Naive B cell (primary cell): ENCODE data around the gene GHRL. TPM values are rescaled to one million over a fixed set of nuclear protein-coding genes. Genes with fewer than 3 reads are reported as not detected.
A peak's percentile ranks its signal among the peaks of the same experiment; 100 is the strongest.

Experiments
- ATAC-seq, 2 donors: fragments of 150-1000 bp; cut with Tn5 transposase; 2 replicates each; pipeline ENCODE4 v1.10.0; 2021; ENCODE audit warnings: low read depth in 2 of 2, mild to moderate bottlenecking in 2 of 2, moderate library complexity in 2 of 2
- DNase-seq: peaks from one replicate; pipeline ENCODE4 v3.0.0; 2022
- H3K27ac Mint-ChIP-seq, 6 donors: one replicate each; pipeline ENCODE4 v1.8.0; 2020 to 2022; ENCODE audit warnings: mild to moderate bottlenecking in 6 of 6, mixed read lengths in 6 of 6, moderate library complexity in 5 of 6, inconsistent platforms in 2 of 6
- H3K27me3 Mint-ChIP-seq, 3 donors: one replicate each; pipeline ENCODE4 v1.8.0; 2021 to 2022; ENCODE audit warnings: mixed read lengths in 3 of 3, mild to moderate bottlenecking in 1 of 3
- H3K36me3 Mint-ChIP-seq, 2 donors: one replicate each; pipeline ENCODE4 v1.8.0; 2020 to 2022; ENCODE audit warnings: mixed read lengths in 2 of 2, inconsistent platforms in 1 of 2, mild to moderate bottlenecking in 1 of 2
- H3K4me1 Mint-ChIP-seq, 3 donors: one replicate each; pipeline ENCODE4 v1.8.0; 2020 to 2022; ENCODE audit warnings: mixed read lengths in 3 of 3, inconsistent platforms in 1 of 3, mild to moderate bottlenecking in 1 of 3, moderate library complexity in 1 of 3
- H3K4me3 Mint-ChIP-seq, 8 donors: one replicate each; pipeline ENCODE4 v1.8.0; 2020 to 2022; ENCODE audit warnings: mild to moderate bottlenecking in 8 of 8, mixed read lengths in 8 of 8, moderate library complexity in 8 of 8, inconsistent platforms in 2 of 8
- H3K9me3 Mint-ChIP-seq, 7 donors: one replicate each; pipeline ENCODE4 v1.8.0; 2020 to 2022; ENCODE audit warnings: mixed read lengths in 7 of 7, mild to moderate bottlenecking in 5 of 7, inconsistent platforms in 2 of 7, moderate library complexity in 1 of 7
- polyA plus RNA-seq, 6 donors: library from polyadenylated mRNA; unstranded; fragments of 300-500 nt; fragmentation: Illumina TruSeq; gene quantifications; one replicate each; pipeline ENCODE4 v1.2.3, GENCODE V29; 2021; ENCODE audit warnings: low read depth in 6 of 6

GHRL gene, protein sequence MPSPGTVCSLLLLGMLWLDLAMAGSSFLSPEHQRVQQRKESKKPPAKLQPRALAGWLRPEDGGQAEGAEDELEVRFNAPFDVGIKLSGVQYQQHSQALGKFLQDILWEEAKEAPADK
- polyA plus RNA-seq: 1 to 10 TPM in 5 of 6 donors, not detected in 1; 1.8 to 4.9 (median 3.0) TPM

DNA sequence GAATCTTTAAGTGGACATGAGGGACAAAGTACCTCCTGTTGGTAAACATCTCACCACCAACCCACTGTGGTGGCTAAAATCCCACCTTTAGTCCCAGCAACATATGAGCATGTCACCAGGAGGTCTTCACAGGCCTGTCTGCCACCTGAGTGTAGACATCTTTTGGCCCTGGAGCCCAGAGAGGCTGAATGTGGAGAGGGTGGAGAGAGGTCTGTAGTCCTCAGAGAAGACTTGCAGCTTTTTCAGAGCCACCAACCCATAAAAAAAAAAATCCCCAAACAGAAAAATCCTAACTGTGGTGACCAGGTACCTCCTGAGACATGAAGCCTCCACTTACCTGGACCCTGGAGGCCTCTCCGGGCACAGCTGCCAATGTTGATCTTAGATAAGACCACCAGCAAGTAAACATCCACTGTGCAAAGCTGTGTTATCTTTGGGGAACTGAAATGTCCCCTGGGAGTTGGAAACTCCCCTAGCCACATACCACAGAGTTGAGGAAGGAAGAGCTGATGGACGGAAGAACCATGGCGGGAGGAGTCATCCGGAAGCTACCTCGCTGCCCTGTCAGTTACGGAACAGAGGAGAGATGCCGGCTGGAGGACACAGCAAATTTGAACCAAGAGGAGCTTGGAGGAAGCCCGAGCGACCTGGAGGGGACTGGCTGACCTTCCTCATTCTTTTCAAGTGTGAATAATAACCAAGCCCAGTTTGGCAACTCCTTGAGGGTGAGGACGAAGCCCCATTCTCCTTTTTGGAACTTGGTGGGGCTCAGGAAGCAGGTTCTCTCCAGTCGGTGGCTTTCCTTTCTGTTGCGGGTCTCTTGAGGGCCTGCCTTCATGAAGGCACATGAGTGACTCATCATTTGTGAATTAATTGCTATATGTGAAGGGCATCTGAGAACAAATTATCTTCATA, at the start of gene GHRL:
Gene GHRL, minus strand, starts transcription at position 443 of the 915 bp plus-strand sequence. CDS start 2,767 bp downstream, outside the sequence.
- Mint-ChIP-seq H3K27me3 (no peaks in the 10 kb centered on the region), H3K9me3 (no peaks in the 10 kb centered on the region), H3K4me1 (peaks cover 29 to 40% (median 37%) of the 10 kb centered on the region in 3 donors), H3K27ac (peak within 1 kb of the TSS; percentile 89 to 96 (median 92)), H3K4me3 (peak within 1 kb of the TSS; percentile 66 to 90 (median 86)), H3K36me3 (peaks cover 0 to 10% of the 10 kb centered on the region in 2 donors)
- ATAC-seq (peak; percentile 96 to 97), DNase-seq (peak; percentile 78)

DNA sequence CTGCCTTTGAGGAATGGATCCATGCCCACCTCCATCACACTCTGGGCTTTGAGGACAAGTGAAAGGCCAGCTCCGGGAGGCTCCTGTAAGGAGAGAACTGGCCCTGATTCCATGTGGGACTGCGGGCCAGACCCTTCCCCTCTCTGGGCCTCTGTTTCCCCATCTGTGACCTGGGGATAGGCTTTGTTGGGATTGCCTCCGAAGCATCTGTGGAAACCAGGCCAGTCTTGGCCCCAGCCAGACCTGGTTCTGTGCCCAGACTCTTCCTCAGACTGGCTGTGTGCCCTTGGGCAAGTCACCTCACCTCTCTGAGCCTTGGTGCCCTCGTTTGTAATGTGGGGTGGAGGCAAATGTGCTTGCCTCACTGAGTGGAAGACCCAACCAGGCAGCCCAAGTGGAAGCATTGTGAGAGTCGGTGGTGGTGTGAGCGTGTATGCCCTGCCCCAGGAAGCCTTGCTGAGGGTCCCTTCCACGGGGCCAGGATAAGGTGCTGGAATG, 49.2 kb upstream of the GHRL start:
- no peaks in the 10 kb centered on the region for H3K36me3 Mint-ChIP-seq
- H3K27ac Mint-ChIP-seq: peak overlapping the region in 2 of 6 donors; percentile 62 to 84
- peaks cover 0 to 1% (median 0%) of the 10 kb centered on the region in 7 donors for H3K9me3 Mint-ChIP-seq
- ATAC-seq (no peak), DNase-seq (no peak)
- H3K4me1 Mint-ChIP-seq: peaks cover 5 to 8% (median 6%) of the 10 kb centered on the region in 3 donors
- H3K4me3 Mint-ChIP-seq: no peak overlapping the region
- H3K27me3 Mint-ChIP-seq: peaks cover 0 to 9% (median 8%) of the 10 kb centered on the region in 3 donors

DNA sequence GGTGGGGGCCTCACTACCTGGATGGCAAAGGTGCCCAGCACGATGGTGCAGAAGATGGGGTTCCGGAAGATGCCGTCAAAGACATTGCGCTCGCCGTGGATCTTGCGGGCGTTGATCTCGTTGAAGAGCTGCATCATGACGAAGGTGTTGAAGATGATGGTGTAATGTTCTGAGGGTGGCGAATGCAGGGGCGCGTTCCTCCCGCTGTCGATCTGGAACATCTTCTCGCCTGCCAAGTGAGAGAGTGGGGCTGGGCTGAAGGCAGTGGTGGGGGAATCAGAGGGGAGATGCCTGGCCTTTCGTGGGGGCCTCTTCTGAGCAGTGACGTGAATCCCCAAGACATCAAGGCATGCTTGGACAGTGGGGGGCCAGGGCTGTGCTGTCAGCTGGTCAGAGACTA, 47.7 kb upstream of the GHRL start:
- no peak for DNase-seq
- Mint-ChIP-seq H3K4me1 (peaks cover 5 to 13% (median 6%) of the 10 kb centered on the region in 3 donors), H3K4me3 (peak overlapping the region in 2 of 8 donors; percentile 16 to 59), H3K36me3 (no peaks in the 10 kb centered on the region), H3K27ac (no peak overlapping the region), H3K9me3 (peaks cover 0 to 1% (median 0%) of the 10 kb centered on the region in 7 donors), H3K27me3 (peaks cover 0 to 9% (median 8%) of the 10 kb centered on the region in 3 donors)
- ATAC-seq: no peak

DNA sequence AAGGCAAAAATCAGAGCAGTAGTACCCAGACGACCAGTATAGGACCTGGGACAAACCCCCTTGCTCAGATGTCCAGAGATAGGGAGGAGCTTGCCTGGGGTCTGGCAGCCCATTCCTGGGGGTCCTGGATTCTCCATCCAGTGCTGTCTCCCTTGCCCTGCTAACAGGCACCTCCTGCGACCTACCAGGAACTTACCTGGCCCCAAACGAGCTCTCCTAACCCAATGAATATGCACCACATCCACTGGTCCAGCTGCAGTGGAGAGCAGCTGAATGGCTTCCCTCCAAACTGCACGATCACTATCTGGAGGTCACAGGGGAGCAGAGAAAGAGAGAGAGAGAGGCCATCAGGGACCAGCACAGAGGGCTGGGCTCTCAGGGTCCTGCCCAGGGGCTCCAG, 47.3 kb upstream of the GHRL start:
- no peak overlapping the region for H3K4me3 Mint-ChIP-seq

DNA sequence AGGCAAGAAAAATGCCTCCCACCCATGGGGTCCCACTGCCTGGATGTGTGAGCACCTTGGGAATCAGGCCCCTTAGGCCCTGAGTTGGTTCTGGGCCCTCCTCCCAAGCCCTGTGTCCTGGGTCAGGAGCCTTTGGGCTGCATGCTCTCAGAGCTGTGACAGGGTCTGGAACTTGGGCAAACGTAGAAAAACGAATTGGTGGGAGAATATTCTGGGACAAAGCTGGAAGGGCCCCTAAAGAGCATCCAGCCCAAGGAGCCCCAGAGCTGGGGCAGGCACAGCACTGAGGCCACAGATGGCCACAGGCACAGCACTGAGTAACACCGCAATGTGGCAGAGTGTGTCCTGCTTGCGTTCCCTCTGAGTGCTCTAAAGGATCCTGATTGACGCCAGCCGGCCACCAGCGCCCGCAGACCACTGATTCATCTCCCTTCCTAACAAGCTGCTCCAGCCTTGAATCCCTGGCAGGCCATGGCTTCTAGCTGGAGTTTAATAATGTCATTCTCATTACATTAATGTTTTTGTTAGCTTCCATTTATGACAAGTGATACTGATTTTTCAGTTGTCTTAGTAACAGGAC, 46.7 kb upstream of the GHRL start:
- Mint-ChIP-seq H3K36me3 (no peaks in the 10 kb centered on the region), H3K4me1 (peaks cover 13 to 18% (median 14%) of the 10 kb centered on the region in 3 donors), H3K9me3 (peaks cover 0 to 1% (median 0%) of the 10 kb centered on the region in 7 donors), H3K4me3 (no peak overlapping the region), H3K27ac (no peak overlapping the region), H3K27me3 (peaks cover 0 to 9% (median 8%) of the 10 kb centered on the region in 3 donors)
- ATAC-seq (no peak), DNase-seq (no peak)

More for the DNA sequence above, 47.3 kb upstream of the GHRL start:
- Mint-ChIP-seq H3K4me1 (peaks cover 7 to 14% (median 8%) of the 10 kb centered on the region in 3 donors), H3K9me3 (peaks cover 0 to 1% (median 0%) of the 10 kb centered on the region in 7 donors), H3K27me3 (peaks cover 0 to 9% (median 8%) of the 10 kb centered on the region in 3 donors), H3K27ac (no peak overlapping the region), H3K36me3 (no peaks in the 10 kb centered on the region)
- DNase-seq (no peak), ATAC-seq (no peak)

DNA sequence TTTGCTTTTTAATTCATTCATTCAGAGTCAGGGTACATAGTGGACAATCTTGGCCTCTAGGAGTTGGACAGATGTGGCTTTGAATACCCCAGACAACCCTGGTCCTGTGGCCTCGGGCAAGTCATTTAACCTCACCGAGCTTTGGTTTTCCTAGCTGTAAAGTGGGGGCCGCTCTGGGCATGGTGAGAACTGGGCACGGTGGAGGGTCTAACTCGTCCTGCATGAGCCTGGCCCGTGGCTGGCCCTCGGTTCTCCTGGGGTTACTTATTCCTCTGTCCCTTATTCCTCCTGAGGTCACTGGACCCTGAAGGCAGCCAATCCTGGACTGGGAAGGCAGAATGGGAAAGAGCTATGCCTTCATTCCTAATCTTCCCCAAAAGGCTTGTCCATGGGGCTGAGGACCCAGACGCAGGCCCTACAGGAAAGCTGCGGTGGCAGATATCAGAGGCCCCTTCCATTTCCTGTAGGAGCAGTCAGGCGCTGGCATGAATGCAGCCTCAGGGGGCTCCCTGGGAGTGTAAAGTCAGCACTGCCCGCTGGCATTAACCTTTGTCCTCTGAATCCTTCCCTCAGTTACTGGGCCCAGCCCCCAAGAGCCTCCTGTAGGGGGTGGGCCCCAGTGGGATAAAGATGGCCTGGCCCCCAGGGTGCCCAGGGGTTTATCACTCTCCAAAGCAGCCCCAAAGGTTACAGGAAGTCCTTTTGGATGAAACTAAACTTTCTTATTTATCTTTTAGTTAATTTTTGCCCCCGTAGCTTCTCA, 46.0 kb upstream of the GHRL start:
- H3K9me3 Mint-ChIP-seq: peaks cover 0 to 1% (median 0%) of the 10 kb centered on the region in 7 donors
- DNase-seq (no peak), ATAC-seq (no peak)
- no peaks in the 10 kb centered on the region for H3K36me3 Mint-ChIP-seq
- peak overlapping the region in 1 of 6 donors; percentile 47 for H3K27ac Mint-ChIP-seq
- no peak overlapping the region for H3K4me3 Mint-ChIP-seq
- H3K27me3 Mint-ChIP-seq: peaks cover 0 to 5% (median 4%) of the 10 kb centered on the region in 3 donors
- peaks cover 8 to 18% (median 14%) of the 10 kb centered on the region in 3 donors for H3K4me1 Mint-ChIP-seq

DNA sequence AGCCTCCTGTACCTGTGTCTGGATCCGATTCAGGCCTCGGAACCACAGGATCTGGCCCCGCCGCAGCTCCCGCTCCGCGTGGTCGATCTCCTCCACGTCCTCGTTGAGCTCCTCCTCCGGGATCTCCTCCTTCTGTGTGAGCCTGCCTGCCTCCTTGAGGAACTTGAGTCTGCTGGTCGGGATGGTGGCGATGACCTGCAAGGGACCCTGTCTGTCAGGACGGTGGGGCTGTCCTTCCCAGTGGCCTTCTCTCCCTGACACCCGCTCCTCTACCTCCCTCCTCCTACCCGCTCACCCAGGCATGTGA, 45.4 kb upstream of the GHRL start:
- peak overlapping the region in 1 of 6 donors; percentile 66 for H3K27ac Mint-ChIP-seq
- H3K9me3 Mint-ChIP-seq: no peaks in the 10 kb centered on the region
- no peak for ATAC-seq
- no peaks in the 10 kb centered on the region for H3K27me3 Mint-ChIP-seq
- H3K4me1 Mint-ChIP-seq: peaks cover 15 to 25% (median 19%) of the 10 kb centered on the region in 3 donors
- no peak for DNase-seq
- H3K36me3 Mint-ChIP-seq: no peaks in the 10 kb centered on the region
- no peak overlapping the region for H3K4me3 Mint-ChIP-seq

DNA sequence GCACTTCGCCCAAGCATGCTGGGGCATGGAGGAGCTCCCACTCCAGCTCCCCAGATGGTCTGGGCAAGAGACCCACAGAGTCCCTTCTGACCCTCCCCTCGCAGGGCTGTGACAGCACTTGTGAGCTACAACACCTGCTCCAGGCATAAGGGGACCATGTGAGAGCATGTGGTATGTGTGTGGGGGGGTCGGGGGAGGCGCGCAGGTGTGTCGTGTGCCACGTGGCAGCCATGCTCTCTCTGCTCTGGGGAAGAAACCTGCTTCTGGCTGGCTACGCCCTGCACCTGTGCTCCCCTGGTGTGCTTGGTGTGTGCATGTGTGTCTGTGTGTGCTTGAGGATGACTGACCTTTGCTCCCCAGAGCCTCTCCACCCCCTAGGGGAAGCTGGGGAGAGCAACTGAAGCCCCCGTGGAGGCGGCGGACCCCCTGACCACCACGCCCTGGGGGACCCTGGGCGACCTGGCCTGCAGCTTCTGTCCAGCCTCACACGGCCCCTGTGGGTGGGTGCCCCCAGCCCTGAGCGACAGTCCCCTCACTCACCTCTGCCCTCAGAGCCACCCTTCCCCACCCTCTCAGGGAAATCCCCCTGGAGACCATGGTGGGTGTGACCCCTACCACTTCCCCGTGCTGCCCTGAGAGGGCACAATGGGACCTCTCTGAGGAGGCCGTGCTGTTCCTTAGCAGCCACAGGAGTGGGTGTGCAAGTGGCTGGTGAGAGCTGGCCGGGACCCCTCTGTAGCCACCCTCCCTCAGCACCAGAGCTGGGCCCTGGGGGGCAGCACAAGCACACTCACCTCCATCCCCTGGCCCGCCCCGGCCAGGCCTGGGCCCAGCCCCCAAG, 44.8 kb upstream of the GHRL start:
- Mint-ChIP-seq H3K9me3 (no peaks in the 10 kb centered on the region), H3K27me3 (no peaks in the 10 kb centered on the region), H3K4me3 (no peak overlapping the region), H3K36me3 (no peaks in the 10 kb centered on the region), H3K27ac (peak overlapping the region in 2 of 6 donors; percentile 26 to 74), H3K4me1 (peaks cover 20 to 30% (median 23%) of the 10 kb centered on the region in 3 donors)
- DNase-seq (no peak), ATAC-seq (no peak)

DNA sequence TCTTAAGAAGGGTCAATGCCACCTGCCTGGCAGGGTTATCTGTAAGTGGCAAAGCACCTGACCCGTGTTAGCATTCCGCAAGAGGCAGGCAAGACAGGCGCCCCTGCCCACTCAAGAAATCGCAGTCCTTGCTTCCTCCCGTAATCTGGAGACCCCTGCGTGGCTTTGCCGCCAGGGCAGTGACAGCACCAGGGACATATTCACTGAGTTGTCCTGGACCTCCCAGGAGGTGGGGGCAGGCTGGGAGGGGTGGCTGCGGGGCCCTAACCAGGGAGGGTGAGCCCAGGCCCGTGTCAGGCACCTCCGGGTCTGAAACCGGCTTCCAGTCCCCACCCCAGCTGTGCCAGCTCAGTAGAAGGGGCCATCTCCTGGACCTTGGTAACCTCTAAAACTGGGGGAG, 44.0 kb upstream of the GHRL start:
- Mint-ChIP-seq H3K27me3 (no peaks in the 10 kb centered on the region), H3K4me3 (no peak overlapping the region), H3K4me1 (peaks cover 24 to 37% (median 29%) of the 10 kb centered on the region in 3 donors), H3K9me3 (no peaks in the 10 kb centered on the region), H3K27ac (no peak overlapping the region), H3K36me3 (no peaks in the 10 kb centered on the region)
- ATAC-seq (no peak), DNase-seq (no peak)

DNA sequence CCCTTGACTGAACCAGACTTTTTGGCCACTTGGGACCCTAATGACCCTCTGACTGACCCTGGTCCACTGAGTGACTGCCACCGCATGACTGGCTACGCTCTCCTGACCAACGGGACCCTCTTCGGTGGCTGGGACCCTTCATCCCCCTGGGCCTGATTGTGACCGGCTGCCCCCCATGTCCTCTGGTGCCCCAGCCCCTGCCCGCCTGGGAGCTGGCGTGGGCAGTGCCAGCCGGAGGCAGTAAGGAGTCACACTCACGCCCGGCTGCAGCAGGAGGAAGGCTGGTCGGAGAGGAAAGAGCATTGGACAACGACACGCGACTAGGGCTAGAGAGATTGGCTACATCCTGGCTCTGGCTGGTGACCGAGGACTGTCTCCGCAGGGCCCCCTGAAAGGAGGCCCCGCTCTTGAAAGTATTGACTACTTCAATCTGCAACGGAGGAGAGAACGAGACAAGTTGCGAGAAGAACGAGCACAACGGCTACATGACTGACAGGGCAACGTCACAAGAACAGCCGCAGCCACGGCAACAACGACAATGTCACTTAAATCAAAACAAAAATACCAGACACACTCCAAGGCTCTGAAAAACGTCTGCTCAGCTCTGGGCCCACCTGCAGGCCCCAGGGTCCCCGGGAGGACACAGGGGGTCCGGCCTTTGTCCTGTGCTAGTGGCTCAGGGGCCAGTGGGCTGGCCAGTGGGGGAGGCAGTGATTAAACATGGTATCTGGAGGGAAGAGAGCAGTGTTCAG, 43.3 kb upstream of the GHRL start:
- DNase-seq: no peak
- no peak for ATAC-seq
- peak overlapping the region in 3 of 6 donors; percentile 44 to 86 (median 47) for H3K27ac Mint-ChIP-seq

DNA sequence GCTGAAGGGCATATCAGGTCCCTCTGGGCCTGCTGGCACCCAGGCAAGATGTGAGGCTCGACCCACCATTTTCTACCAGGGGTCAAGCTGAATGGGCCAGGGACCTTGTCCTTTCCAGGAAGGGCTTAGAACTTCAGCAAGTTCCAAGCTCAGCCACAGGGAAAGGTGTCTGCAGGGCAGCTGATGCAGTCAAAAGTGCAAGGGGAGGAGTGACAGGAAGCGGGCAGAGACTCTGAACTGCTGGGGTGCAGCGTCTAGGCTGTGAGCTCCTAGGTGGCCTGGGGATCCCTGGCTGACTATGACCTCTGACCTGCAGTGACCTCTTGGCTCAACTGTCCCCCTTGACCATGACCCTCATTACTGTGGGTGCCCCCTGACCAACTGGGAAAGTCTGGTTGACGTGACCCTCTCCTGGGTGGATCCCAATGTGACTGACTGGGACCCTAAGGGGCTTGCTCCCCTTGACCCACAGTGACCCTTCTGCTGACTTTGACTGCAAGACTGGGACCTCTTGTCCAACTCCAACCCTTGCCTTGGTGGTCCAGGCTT, 42.5 kb upstream of the GHRL start:
- Mint-ChIP-seq H3K27ac (peak overlapping the region in 3 of 6 donors; percentile 88 to 98 (median 93)), H3K27me3 (no peaks in the 10 kb centered on the region), H3K4me1 (peaks cover 24 to 37% (median 29%) of the 10 kb centered on the region in 3 donors), H3K4me3 (no peak overlapping the region), H3K36me3 (no peaks in the 10 kb centered on the region), H3K9me3 (no peaks in the 10 kb centered on the region)
- DNase-seq: no peak
- ATAC-seq: no peak

More for the DNA sequence above, 43.3 kb upstream of the GHRL start:
- Mint-ChIP-seq H3K36me3 (no peaks in the 10 kb centered on the region), H3K9me3 (no peaks in the 10 kb centered on the region), H3K4me3 (no peak overlapping the region), H3K4me1 (peaks cover 24 to 37% (median 29%) of the 10 kb centered on the region in 3 donors), H3K27me3 (no peaks in the 10 kb centered on the region)
